Left kidney (tissue), 8 donors: ENCODE results near the gene SMAGP. TPM values are rescaled to one million over a fixed set of nuclear protein-coding genes. Genes with fewer than 3 reads are reported as not detected.
"Not testable (repeated sequence)": the region's sequence is repeated elsewhere in the genome, so short reads cannot be mapped to it uniquely, and the experiment has no call there.

Source experiments
- DNase-seq: peaks from one replicate; pipeline ENCODE4 v3.0.0-alpha.2; 2013
- long read RNA-seq, 8 donors: transcript quantifications; one replicate each; lab custom pipeline, GENCODE V29; 2026
- polyA plus RNA-seq: library from polyadenylated mRNA; unstranded; fragments of 120-200 nt; gene quantifications from one replicate; pipeline ENCODE4 v1.2.1, GENCODE V29; 2013; ENCODE audit not compliant: insufficient read length

The SMAGP gene, protein sequence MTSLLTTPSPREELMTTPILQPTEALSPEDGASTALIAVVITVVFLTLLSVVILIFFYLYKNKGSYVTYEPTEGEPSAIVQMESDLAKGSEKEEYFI
- polyA plus RNA-seq = 21.7 TPM
- long read RNA-seq, donor 1, transcript SMAGP-205 (3 exons, 1,518 nt) = major isoform, 7 of 14 reads
- long read RNA-seq, donor 1, partial matches to known transcripts = 0 of 14 reads
- long read RNA-seq, donor 1, other reads (novel, unspliced or antisense) = 0 of 14 reads
- long read RNA-seq, donor 2, partial matches to known transcripts = 0 of 7 reads
- long read RNA-seq, donor 2, other reads (novel, unspliced or antisense) = 0 of 7 reads
- long read RNA-seq, donor 3, partial matches to known transcripts = 0 of 4 reads
- long read RNA-seq, donor 3, other reads (novel, unspliced or antisense) = 0 of 4 reads
- long read RNA-seq, donor 4, partial matches to known transcripts = 0 of 2 reads
- long read RNA-seq, donor 4, other reads (novel, unspliced or antisense) = 0 of 2 reads
- long read RNA-seq, donor 5, transcript SMAGP-203 (4 exons, 2,350 nt) = major isoform, 10 of 14 reads
- long read RNA-seq, donor 5, partial matches to known transcripts = 0 of 14 reads
- long read RNA-seq, donor 5, other reads (novel, unspliced or antisense) = 0 of 14 reads
- long read RNA-seq, donor 6, transcript SMAGP-205 (3 exons, 1,518 nt) = minor isoform, 6 of 23 reads
- long read RNA-seq, donor 6, transcript SMAGP-203 (4 exons, 2,350 nt) = major isoform, 7 of 23 reads
- long read RNA-seq, donor 6, partial matches to known transcripts = 10 of 23 reads
- long read RNA-seq, donor 6, other reads (novel, unspliced or antisense) = 0 of 23 reads
- long read RNA-seq, donor 7, transcript SMAGP-203 (4 exons, 2,350 nt) = major isoform, 5 of 11 reads
- long read RNA-seq, donor 7, partial matches to known transcripts = 0 of 11 reads
- long read RNA-seq, donor 7, other reads (novel, unspliced or antisense) = 0 of 11 reads
- long read RNA-seq, donor 8, partial matches to known transcripts = 0 of 3 reads
- long read RNA-seq, donor 8, other reads (novel, unspliced or antisense) = 0 of 3 reads

DNA sequence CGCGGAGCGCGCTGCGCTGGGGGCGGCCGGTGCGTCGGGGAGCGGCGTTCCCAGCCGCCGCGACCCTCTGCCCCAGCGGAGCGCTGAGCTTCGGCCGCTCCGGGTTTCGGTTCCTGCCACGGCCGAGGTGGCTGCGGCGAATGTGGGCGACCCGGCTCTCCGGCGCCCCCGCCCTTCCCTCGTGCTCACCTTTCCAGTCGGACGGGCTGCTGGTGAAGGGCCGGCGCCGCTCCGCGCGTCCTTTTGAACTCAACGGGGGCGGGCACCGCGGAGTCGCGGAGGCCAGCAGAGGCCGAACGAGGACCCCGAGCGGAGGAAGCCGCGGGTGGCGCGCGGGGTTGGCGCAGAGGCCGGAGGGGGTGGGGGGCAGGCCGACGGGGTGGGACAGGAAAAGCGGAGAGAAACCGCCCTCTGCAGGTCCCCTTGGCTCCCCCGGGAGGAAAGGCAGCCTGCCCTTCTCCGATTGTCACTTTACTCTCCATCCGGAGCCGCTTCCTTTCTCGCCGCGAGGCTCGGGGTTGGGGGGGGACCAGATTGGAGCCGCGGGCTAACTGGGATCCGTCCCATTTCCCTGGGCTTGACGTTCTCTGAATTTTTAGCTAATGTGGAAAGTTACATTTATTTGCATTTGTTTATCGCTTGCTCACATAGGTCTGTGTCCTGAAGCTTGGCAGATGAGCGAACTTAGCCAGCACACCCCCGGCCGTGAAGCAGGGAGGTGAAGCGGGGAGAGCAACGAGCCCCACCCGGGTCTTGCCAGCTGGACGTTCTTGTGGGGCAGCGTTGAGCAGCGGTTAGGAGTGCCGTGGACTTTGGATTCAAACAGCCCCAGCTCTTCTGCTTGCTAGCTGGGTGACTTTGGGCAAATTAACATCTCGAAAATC, at the start of gene SMAGP:
SMAGP (minus strand) TSS at position 349 of the 884 bp plus-strand sequence. CDS start 1,137 bp downstream, outside the sequence.
- peak; percentile 69 for DNase-seq

DNA sequence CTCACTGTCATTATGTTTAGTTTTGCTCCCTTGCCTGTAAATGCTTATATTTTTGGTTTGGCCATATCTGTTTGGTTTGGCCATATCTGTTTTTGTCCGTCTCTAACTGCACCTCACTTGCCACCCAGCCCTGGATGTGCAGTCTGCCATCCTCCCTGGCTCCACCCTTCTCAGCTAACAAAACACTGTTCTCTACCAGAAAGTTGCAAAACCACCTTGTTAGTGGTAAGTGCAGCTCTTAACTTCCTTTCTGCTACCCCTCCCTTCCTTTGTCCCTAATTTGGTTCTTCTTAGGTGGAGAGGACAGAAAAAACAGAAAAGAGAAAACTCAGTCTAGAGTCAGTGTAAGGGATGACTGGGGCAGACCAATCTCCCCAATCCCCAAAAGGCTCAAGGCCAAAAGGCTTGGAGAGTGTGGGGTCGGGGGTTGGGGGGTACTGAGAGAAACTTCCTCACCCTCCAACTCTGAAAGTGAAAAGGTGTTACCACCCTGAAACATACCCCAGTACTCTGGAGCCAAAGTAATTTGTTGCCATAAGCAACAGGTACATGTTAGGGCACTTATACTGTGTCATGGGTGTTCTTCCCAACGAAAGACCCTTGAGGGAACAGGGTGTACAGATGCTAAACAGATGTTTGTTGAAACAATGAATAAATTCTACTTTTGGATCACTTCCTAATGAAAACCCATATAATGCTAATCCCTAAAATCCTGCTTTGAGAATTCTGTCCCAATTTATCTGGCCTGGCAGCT, 48.8 kb upstream of the SMAGP start:
- no peak for DNase-seq

DNA sequence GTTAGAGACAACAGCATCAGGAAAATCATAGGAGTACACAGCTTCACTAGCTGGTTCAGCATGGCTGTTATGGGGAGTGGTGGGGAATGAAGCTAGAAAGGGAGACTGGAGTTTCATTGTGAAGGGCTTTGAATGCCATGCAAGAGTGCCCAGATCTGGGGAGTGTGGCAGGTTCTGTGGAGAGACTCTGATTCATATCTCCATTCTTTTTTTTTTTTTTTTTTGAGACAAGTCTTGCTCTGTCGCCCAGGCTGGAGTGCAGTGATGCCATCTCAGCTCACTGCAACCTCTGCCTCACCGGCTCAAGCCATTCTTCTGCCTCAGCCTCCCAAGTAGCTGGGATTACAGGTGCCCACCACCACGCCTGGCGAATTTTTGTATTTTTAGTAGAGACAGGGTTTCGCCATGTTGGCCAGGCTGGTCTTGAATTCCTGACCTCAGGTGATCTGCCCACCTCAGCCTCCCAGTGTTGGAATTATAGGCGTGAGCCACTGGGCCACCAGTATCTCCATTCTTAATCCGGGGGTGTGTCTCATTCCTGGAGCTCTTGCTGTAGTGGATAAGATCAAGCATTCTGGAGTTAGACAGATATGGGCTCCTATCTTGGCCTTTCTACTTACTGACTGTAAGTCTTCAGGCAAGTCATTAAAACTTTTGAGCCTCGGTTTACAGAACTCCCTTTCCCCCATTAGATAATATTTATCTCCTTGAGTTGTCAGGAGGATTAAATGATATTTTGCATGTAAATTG, 48.0 kb upstream of the SMAGP start:
- not testable (repeated sequence) for DNase-seq

DNA sequence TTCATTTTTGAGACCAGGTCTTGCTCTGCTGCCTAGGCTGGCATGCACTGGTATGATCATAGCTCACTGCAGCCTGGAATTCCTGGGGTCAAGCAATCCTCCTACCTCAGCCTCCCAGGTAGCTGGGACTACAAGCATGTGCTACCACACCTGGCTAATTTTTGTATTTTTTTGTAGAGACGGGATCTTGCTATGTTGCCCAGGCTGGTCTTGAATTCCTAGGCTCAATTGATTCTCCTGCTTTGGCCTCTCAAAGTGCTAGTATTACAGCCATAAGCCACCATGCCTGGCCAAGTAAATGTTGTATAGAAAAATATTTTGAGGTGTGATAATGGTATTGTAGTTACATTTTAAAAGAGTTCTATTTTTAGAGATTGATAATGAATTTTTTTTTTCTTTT, 41.2 kb upstream of the SMAGP start:
- DNase-seq = no peak

DNA sequence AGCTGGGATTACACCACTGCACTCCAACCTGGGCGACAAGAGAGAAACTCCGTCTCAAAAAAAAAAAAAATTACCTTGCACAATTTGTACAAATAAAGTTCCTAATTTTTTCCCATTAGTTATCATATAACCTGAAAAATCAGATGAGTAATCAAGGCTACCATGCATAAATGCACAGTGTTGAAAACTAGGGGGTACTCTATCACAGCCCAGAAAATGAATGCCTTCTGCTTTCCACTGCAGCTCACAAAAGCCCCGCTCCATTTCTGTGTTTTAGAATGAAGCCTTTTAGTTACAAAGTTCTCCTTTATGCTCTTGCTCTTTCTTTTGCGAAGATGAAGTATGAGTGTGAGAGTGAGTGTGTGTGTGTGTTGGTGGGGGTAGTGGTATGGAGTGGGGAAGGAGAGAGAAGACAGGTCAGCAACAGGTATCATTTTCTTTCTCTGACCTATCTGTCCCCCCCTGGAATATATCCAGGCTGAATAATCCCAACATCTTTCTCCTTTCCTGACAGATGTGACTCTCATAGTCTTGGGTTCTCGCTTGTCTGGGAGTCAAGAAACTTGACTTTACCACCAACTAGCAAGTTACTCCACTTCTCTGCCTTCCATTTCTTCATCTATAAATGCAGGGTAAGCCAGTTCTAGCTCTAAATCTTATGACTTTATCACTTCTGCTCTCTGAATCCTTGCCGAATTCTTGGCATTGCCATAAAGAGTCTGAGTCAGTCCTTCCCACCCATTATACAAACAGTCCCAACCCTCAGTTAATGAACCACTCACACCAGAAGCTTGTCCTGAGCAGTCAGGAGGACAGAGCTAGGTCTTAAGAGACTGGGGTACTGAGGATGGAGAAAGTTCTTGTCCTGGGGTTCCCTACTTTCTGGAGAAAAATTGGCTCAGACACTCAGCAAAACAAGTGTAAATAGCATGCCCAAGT, 37.7 kb upstream of the SMAGP start:
- DNase-seq = no peak

DNA sequence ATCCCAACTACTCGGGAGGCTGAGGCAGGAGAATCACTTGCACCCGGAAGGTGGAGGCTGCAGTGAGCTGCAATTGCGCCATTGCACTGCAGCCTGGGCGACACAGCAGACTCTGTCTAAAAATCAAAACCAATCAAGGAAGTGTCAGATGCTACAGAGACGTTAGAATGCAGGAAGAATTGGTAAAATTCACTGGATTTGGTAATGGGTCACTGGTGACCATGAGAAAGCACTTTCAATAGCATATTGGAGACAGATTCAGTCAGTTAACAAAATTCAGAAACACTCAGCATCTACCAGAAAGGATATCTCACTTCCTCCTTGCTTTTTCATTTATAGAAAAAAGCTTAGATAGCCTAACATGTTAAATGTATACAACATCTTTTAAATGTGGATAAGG, 36.3 kb upstream of the SMAGP start:
- DNase-seq = no peak

DNA sequence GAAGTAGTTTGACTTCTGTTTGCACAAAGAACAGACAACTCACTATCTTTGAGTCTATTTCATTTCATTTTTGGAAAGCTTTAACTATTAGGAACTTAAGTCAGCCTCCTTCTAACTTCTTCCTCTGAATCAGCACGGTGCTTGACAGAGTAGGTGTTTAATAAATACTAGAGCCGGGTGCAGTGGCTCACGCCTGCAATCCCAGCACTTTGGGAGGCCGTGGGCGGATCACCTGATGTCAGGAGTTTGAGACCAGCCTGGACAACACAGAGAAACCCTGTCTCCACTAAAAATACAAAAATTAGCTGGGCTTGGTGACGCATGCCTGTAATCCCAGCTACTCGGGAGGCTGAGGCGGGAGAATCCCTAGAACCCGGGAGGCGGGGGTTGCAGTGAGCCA, 30.6 kb upstream of the SMAGP start:
- DNase-seq = not testable (repeated sequence)

DNA sequence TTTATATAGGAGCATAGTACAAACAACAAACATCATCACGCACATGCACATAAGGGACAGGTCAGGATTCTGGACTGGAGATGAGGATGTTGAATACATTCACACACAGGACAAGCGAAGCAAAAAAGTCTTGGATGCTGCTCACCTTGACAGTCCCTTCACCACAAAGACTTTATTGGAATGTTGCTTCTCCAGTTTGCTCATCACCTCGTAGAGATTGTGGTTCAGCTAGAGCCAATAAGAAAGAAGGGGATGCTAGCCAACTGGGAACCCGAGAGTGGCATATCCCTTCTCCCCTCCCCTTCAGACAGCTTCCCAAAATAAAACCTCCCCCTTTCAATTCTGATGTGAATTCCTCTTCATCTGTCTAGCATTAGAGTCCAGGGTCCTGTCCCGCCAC, 25.4 kb upstream of the SMAGP start:
- DNase-seq = no peak

DNA sequence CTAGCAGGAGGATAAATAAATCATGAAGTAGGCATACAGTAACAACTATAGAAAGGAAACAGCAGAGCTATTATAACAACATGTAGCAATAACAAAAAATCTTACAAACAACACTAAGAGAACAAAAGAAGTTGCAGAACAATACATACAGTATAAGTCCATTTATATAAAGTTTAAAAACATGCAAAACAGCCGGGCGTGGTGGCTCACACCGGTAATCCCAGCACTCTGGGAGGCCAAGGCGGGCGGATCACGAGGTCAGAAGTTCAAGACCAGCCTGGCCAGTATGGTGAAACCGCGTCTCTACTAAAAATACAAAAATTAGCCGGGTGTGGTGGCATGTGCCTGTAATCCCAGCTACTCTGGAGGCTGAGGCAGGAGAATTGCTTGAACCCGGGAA, 23.9 kb upstream of the SMAGP start:
- DNase-seq = not testable (repeated sequence)

DNA sequence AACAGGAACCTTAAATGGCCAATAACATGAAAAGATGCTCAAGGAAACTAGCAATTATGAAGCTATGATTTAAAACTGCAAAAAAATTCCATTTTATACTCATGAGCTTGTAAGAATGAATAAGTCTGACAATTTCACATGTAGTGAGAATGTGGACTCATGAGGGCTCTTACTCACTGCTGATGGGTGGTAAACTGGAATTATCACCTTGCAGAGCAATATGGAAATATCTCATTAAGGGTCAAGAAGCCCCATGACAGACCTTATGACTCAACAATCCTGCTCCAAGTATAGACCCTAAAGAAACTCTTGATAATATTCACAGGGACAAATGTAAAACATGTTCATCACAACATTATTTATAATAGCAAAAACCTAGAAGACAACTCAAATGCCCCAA, 23.5 kb upstream of the SMAGP start:
- DNase-seq = no peak

DNA sequence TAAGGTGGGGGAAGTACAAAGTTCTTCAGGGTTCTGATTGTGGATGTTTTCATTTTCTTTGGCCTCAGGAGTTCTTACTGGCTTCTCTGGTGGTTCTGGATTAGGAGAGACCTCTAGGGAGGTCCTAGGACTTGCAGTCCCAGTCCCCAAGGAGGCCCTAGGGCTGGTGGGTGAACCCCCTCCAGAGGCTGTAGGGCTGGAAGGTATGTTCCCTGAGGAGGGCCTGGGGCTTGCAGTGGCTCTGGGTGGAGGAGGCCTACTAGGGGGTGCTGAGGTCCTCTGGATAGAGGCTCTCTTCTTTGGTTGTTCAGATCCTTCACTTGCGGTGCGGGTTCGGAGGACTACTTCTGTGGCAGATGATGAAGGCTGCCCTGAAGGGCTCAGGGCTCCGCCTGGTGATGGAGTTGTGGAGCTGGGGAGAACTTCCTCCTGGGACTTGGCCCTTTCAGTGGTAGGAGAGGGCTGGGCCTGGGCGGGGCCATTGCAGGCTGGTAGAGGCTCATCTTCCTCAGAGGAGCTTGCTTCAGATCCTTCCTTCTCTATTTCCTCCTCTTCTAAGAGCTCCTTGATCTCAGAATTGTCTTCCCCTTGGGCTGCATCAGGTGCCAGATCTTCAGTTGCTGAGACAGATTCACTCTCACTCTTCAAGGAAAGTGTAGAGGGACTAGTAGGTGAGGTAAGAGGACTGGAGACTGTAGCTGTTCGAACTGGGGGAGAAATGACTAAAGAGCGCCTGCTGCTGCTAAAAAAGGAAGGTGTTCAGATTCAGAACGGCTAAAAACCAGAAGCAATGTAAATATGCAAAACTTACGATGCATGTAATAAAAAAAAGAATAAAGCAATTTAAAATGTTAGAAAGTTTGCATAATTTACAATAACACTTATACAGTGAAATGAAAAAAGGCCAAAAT, 21.6 kb upstream of the SMAGP start:
- DNase-seq = not testable (repeated sequence)

DNA sequence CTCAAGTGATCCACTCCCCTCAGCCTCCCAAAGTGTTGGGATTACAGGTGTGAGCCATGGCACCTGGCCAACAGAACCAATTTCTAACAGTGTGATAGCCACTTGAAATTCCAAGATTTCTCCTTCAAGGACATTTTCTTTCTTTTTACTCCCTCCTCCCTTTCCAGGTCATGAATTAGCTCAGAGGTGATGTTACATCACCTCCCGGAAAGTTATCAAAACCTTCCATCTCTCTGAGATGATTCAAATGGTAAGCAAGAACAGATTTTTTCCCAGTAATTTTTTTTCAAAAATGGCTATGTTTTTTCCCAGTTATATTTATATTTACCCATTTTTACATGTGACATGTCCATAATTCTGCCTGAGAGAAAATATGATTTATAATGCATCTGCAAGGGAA, 15.6 kb upstream of the SMAGP start:
- no peak for DNase-seq

DNA sequence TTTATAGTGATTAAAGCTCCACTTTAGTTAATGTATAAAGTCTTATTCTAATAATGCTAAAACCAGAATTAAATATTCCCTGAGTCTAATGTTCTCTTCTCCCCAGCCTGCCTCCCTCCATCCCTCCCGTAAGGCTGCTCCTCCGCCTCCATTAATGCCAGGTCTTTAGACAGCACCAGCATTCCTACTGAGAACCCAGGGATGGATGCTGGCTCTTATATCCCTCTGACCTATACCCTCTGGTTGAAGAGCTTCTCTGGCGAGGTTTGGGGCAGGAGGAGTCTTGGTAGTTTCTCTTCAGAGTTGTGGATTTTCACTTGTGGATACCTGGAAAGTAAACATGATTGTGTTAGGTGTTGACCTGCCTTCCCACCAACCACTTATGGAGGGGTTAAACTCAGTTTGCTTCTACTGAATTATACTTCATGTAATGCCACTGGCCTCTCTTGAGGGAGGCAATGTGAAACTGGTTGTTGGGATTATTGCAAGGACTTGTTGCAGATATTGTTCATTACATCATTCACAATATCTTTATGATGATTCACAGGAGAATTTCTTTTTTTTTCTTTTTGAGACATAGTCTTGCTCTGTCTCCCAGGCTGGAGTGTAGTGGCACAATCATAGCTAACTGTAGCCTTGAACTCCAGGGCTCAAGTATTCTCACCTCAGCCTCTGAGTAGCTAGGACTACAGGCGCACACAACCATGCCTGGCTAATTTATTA, 11.1 kb upstream of the SMAGP start:
- DNase-seq = no peak

DNA sequence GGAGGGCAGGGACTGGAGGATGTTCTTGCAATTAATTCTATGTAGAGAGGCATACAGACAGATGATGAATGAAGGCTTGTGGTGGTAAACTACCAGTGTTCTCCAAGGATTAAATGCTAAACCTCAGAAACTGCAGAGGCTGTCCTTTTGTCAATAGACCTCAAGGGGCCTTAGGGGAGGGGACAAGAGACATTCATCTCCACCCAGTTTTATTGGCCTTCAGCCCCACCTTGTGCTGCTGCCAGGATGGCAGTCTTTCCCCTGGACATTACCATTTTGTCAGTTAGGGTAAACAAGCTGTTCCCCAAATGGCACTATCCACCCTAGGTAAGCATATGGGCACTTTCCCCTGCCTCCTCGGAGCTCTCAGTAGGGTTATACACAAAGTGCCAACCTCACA, 4.9 kb upstream of the SMAGP start:
- DNase-seq = no peak

DNA sequence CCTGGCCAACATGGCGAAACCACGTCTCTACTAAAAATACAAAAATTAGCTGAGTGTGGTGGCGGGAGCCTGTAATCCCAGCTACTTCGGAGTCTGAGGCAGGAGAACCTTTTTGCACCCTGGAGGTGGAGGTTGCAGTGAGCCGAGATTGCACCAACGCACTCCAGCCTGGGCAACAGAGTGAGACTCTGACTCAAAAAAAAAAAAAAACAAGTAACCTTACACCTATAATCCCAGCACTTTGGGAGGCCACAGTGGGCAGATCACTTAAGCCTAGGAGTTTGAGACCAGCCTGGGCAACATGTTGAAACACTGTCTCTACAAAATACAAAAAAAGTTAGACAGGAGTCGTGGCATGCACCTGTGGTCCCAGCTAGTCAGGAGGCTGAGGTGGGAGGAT, 2.6 kb upstream of the SMAGP start:
- not testable (repeated sequence) for DNase-seq

DNA sequence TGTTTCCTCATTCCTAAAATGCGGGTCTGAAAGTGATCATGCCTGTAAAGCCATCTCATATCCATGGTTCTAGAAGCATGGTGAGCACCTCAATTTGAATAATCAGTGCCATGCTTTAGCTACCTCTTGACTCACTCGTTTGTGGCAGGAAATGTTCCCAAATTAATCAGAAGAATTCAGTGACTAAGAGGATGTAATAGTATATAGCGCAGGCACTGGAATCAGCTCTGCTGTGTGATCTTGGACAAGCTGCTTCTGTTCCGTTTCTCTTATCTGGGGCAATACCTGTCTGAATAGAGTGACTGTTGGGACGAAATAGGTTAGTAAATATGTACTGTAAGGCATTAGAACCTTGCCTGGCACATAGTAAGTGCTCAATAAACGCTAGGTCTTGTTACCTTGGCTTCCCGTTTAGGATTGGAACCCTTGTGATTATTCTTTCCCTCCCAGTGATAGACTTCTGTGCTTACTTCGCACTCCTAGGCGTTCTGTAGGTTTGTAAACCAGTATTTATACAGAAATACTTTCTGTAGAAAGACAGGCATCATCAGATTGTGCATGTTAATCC, 820 bp upstream of the SMAGP start:
- DNase-seq = no peak
